ENCODE results near the gene POLE.
"Not testable (repeated sequence)": the region's sequence is repeated elsewhere in the genome, so short reads cannot be mapped to it uniquely, and the experiment has no call there.

POLE gene

GRCh38 chr12:132717011-132717410 lies 29.9 kb upstream of the POLE start:
- DNase-seq: no peak

- DNase-seq: no peak
Measured at GRCh38 chr12:132716356-132716755, 29.2 kb upstream of the POLE start.

- DNase-seq: no peak
Measured at GRCh38 chr12:132715874-132716273, 28.7 kb upstream of the POLE start.

- no peak for DNase-seq
Measured at GRCh38 chr12:132713123-132713522, 26.0 kb upstream of the POLE start.

- no peak for DNase-seq
Measured at GRCh38 chr12:132711080-132711843, 24.1 kb upstream of the POLE start.

GRCh38 chr12:132710405-132711079 lies 23.4 kb upstream of the POLE start, which contains the start of gene PGAM5:
PGAM5 (plus strand) TSS chr12:132710842; CDS start chr12:132710877, 35 bp downstream.
- peak; percentile 75 for DNase-seq

GRCh38 chr12:132710043-132710404 lies 22.9 kb upstream of the POLE start:
- no peak for DNase-seq

GRCh38 chr12:132708150-132708549 lies 21.0 kb upstream of the POLE start:
- no peak for DNase-seq

GRCh38 chr12:132707241-132707640 lies 20.1 kb upstream of the POLE start:
- DNase-seq: no peak

- DNase-seq: no peak
Measured at GRCh38 chr12:132703641-132704040, 16.5 kb upstream of the POLE start.

GRCh38 chr12:132702640-132703039 lies 15.5 kb upstream of the POLE start:
- DNase-seq: no peak

GRCh38 chr12:132700212-132700822 lies 13.2 kb upstream of the POLE start:
- no peak for DNase-seq

GRCh38 chr12:132698341-132698740 lies 11.2 kb upstream of the POLE start:
- no peak for DNase-seq

- DNase-seq: no peak
Measured at GRCh38 chr12:132695431-132695830, 8.3 kb upstream of the POLE start.

GRCh38 chr12:132694888-132695287 lies 7.7 kb upstream of the POLE start:
- DNase-seq: not testable (repeated sequence)

- DNase-seq: not testable (repeated sequence)
Measured at GRCh38 chr12:132692030-132692429, 4.9 kb upstream of the POLE start.

- DNase-seq: no peak
Measured at GRCh38 chr12:132690112-132690511, 3.0 kb upstream of the POLE start.

- no peak for DNase-seq
Measured at GRCh38 chr12:132689227-132689626, 2.1 kb upstream of the POLE start.

GRCh38 chr12:132686825-132687210 lies 324 bp downstream of the POLE start:
- DNase-seq: no peak

GRCh38 chr12:132685400-132685799 lies 1.7 kb downstream of the POLE start:
- DNase-seq: no peak

- no peak for DNase-seq
Measured at GRCh38 chr12:132677492-132677891, 9.7 kb downstream of the POLE start.

- no peak for DNase-seq
Measured at GRCh38 chr12:132675757-132676432, 11.2 kb downstream of the POLE start.

GRCh38 chr12:132674561-132674960 lies 12.6 kb downstream of the POLE start:
- no peak for DNase-seq
